ENCODE measurements around the gene UNC50. TPM values are rescaled to one million over a fixed set of nuclear protein-coding genes. Genes with fewer than 3 reads are reported as not detected.

UNC50 gene
- total and polyA plus RNA-seq, 2 experiments from 2014 or later, result 38.7 to 49.4 TPM

DNA sequence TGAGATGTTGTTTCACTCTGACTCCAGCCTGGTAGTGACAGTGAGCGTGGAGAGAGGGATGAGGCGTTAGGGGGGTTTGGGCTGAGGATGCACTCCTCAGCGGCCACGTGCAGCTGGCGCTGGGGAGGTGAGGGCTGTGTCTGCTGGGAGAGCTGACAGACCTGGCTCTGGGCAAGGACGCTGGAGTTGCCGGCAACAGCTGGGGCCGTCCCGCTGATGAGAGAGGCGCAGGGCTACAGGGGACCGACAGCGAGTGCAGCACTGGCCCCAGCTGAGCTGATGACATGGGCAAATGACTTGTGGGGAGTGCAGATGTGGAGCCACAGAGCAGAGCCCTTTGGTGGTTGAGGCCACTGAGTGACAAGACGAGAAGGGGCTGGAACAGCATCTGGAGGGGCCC, 38.5 kb upstream of the UNC50 start:
- H3F3A ChIP-seq (replicated peaks; ENCODE audit: low read depth), result no peaks in the 10 kb centered on the region
- ATAC-seq (no peak), DNase-seq (ENCODE audit: low spot score) (no peak)
- no peak overlapping the region for H2AFZ ChIP-seq
- TF ChIP-seq ZNF462 (CRISPR knock-in tag; IDR thresholded peaks at IDR 0.05) (no peak), POLR2AphosphoS5 (IDR thresholded peaks at IDR 0.05; ENCODE audit: low read depth) (no peak), ZNF331 (CRISPR knock-in tag; IDR thresholded peaks at IDR 0.05; ENCODE audit: low read depth) (no peak), JUNB (IDR thresholded peaks at IDR 0.05; ENCODE audit: unreplicated experiment) (no peak), EZH2phosphoT487 (IDR thresholded peaks at IDR 0.05; ENCODE audit: unreplicated experiment) (no peak), CREB1 (CRISPR knock-in tag; IDR thresholded peaks at IDR 0.05; ENCODE audit: low read depth) (no peak), REST (IDR thresholded peaks at IDR 0.05; ENCODE audit: unreplicated experiment) (no peak), EZH2 (IDR thresholded peaks at IDR 0.05; ENCODE audit: low read depth, unreplicated experiment) (no peak), ZNF114 (CRISPR knock-in tag; IDR thresholded peaks at IDR 0.05) (no peak), STAT1 (IDR thresholded peaks at IDR 0.05; ENCODE audit: unreplicated experiment) (no peak), NANOG (IDR thresholded peaks at IDR 0.05; ENCODE audit: borderline replicate concordance) (no peak)
- TF ChIP-seq, protein P1, sequence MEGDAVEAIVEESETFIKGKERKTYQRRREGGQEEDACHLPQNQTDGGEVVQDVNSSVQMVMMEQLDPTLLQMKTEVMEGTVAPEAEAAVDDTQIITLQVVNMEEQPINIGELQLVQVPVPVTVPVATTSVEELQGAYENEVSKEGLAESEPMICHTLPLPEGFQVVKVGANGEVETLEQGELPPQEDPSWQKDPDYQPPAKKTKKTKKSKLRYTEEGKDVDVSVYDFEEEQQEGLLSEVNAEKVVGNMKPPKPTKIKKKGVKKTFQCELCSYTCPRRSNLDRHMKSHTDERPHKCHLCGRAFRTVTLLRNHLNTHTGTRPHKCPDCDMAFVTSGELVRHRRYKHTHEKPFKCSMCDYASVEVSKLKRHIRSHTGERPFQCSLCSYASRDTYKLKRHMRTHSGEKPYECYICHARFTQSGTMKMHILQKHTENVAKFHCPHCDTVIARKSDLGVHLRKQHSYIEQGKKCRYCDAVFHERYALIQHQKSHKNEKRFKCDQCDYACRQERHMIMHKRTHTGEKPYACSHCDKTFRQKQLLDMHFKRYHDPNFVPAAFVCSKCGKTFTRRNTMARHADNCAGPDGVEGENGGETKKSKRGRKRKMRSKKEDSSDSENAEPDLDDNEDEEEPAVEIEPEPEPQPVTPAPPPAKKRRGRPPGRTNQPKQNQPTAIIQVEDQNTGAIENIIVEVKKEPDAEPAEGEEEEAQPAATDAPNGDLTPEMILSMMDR (conservative IDR thresholded peaks at IDR 0.05; ENCODE audit: low read depth in 2 of 2), result no peak
- TF ChIP-seq, protein P2, sequence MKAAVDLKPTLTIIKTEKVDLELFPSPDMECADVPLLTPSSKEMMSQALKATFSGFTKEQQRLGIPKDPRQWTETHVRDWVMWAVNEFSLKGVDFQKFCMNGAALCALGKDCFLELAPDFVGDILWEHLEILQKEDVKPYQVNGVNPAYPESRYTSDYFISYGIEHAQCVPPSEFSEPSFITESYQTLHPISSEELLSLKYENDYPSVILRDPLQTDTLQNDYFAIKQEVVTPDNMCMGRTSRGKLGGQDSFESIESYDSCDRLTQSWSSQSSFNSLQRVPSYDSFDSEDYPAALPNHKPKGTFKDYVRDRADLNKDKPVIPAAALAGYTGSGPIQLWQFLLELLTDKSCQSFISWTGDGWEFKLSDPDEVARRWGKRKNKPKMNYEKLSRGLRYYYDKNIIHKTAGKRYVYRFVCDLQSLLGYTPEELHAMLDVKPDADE (IDR thresholded peaks at IDR 0.05), result no peak
- H3K27me3 ChIP-seq (ENCODE audit: insufficient read depth), result no peaks in the 10 kb centered on the region
- H3K27me3 Mint-ChIP-seq (ENCODE audit: insufficient read depth, low read depth, poor library complexity), result peaks cover 7% of the 10 kb centered on the region
- H3K79me2 ChIP-seq (replicated peaks; ENCODE audit: insufficient read depth), result no peaks in the 10 kb centered on the region
- H3K4me2 ChIP-seq, result no peak overlapping the region
- H3K4me3 Mint-ChIP-seq, result no peak overlapping the region
- H3K4me3 ChIP-seq, result no peak overlapping the region
- H3K36me3 ChIP-seq (ENCODE audit: insufficient read depth), result peaks cover 4% of the 10 kb centered on the region; the same call in 1 of the 2 replicates
- H3K4me1 ChIP-seq (ENCODE audit: insufficient read depth), result no peaks in the 10 kb centered on the region
- H3K27ac Mint-ChIP-seq, result no peak overlapping the region
- no peak overlapping the region for H3K27ac ChIP-seq (ENCODE audit: low read depth)
- no peaks in the 10 kb centered on the region for H3K9me2 ChIP-seq (ENCODE audit: insufficient read depth)
- peaks cover 11% of the 10 kb centered on the region; the same call in 1 of the 2 replicates for H4K20me1 ChIP-seq (replicated peaks; ENCODE audit: insufficient read depth)
- H3K9me3 Mint-ChIP-seq, result no peaks in the 10 kb centered on the region
- peaks cover 49% of the 10 kb centered on the region for H3K36me3 Mint-ChIP-seq (ENCODE audit: low read depth)
- H3K4me1 Mint-ChIP-seq, result no peaks in the 10 kb centered on the region

Data from GM23338 (cell line).